ENCODE data around the gene MTHFD2.

- TF ChIP-seq POLR2A (IDR thresholded peaks at IDR 0.05) (no peak), CTCF (IDR thresholded peaks at IDR 0.05) (no peak)
Observed at GRCh38 chr2:74205596-74205995, 7.2 kb downstream of the MTHFD2 start.

Measured in sigmoid colon (tissue), 3 donors.